ENCODE measurements around the gene PSENEN. TPM values are rescaled to one million over a fixed set of nuclear protein-coding genes. Genes with fewer than 3 reads are reported as not detected.

PSENEN gene
- total and polyA plus RNA-seq, 2 donors (not counting 1 experiment from before 2014, with no cell fraction given), result 16.0 to 31.4 TPM

DNA sequence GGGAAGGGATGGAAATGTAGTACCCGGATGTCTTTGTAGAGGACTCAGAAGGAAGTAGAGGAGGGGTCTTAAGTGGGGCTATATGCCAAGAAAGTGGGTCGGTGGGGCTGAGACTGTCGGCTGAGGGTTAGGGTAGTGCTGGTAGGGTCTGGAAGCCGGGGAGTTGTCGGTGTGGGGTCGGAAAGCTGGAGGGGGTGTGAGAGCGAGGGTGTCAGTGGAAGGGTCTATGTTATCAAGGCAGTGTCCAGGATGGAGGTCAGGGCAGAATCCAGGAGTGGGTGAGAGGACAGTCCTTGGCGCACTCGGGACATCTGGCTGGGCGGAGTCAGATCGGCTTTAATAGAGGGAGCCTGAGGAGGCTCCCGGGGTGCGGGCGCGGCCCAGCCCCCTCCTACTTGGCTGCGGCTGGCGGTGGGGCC, 9.7 kb downstream of the PSENEN start:
- no peaks in the 10 kb centered on the region for H3K9me3 ChIP-seq (ENCODE audit: control insufficient read depth, insufficient read depth, low read depth, low read length)
- peak overlapping the region; percentile 94 for H3K9ac ChIP-seq (ENCODE audit: insufficient read depth, low read length)
- peak overlapping the region; percentile 25 to 83 (median 38) for H3K4me3 ChIP-seq (replicated peaks in 1 of 4; ENCODE audit: control extremely low read depth in 1 of 4, insufficient read depth in 1 of 4, low read depth in 3 of 4, low read length in 4 of 4)

GRCh38 chr19:35755550-35756376, 10.3 kb downstream of the PSENEN start:
- Histone ChIP-seq H3K27me3 (ENCODE audit: control insufficient read depth, insufficient read depth, low read length) (no peaks in the 10 kb centered on the region), H2AFZ (ENCODE audit: low read length) (no peak overlapping the region), H3K27ac (ENCODE audit: insufficient read depth, low read length) (peak overlapping the region; percentile 99), H3K9me3 (ENCODE audit: control insufficient read depth, insufficient read depth, low read depth, low read length) (no peaks in the 10 kb centered on the region), H3K4me3 (replicated peaks in 1 of 4; ENCODE audit: control extremely low read depth in 1 of 4, insufficient read depth in 1 of 4, low read depth in 3 of 4, low read length in 4 of 4) (peak overlapping the region; percentile 69 to 87 (median 78)), H3K9ac (ENCODE audit: insufficient read depth, low read length) (peak overlapping the region; percentile 94), H3K79me2 (ENCODE audit: control insufficient read depth, insufficient read depth, low read length) (peaks cover 22% of the 10 kb centered on the region), H3K36me3 (ENCODE audit: control insufficient read depth, insufficient read depth, low read length) (peaks cover 27% of the 10 kb centered on the region), H3K4me2 (ENCODE audit: extremely low read depth, insufficient read depth, low read length) (peak overlapping the region; percentile 91), H3K4me1 (ENCODE audit: control insufficient read depth, extremely low read depth, insufficient read depth, low read length) (peaks cover 17% of the 10 kb centered on the region), H4K20me1 (ENCODE audit: control insufficient read depth, extremely low read depth, insufficient read depth, low read length) (no peaks in the 10 kb centered on the region)
- DNase-seq (ENCODE audit: low read depth in 2 of 2), result peak in 1 of 2 donors; percentile 86
- TF ChIP-seq, protein P1, sequence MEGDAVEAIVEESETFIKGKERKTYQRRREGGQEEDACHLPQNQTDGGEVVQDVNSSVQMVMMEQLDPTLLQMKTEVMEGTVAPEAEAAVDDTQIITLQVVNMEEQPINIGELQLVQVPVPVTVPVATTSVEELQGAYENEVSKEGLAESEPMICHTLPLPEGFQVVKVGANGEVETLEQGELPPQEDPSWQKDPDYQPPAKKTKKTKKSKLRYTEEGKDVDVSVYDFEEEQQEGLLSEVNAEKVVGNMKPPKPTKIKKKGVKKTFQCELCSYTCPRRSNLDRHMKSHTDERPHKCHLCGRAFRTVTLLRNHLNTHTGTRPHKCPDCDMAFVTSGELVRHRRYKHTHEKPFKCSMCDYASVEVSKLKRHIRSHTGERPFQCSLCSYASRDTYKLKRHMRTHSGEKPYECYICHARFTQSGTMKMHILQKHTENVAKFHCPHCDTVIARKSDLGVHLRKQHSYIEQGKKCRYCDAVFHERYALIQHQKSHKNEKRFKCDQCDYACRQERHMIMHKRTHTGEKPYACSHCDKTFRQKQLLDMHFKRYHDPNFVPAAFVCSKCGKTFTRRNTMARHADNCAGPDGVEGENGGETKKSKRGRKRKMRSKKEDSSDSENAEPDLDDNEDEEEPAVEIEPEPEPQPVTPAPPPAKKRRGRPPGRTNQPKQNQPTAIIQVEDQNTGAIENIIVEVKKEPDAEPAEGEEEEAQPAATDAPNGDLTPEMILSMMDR (conservative IDR thresholded peaks at IDR 0.05 in 1 of 2, IDR thresholded peaks at IDR 0.05 in 1 of 2; ENCODE audit: low read depth in 1 of 2, low read length in 2 of 2), result no peak
- TF ChIP-seq EZH2 (IDR thresholded peaks at IDR 0.05; ENCODE audit: low read length, missing control alignments), result no peak

More for the DNA sequence above, 9.7 kb downstream of the PSENEN start:
- no peak for DNase-seq (ENCODE audit: low read depth in 2 of 2)
- peaks cover 17% of the 10 kb centered on the region for H3K4me1 ChIP-seq (ENCODE audit: control insufficient read depth, extremely low read depth, insufficient read depth, low read length)
- H3K27ac ChIP-seq (ENCODE audit: insufficient read depth, low read length), result peak overlapping the region; percentile 99
- H3K4me2 ChIP-seq (ENCODE audit: extremely low read depth, insufficient read depth, low read length), result peak overlapping the region; percentile 85
- H3K27me3 ChIP-seq (ENCODE audit: control insufficient read depth, insufficient read depth, low read length), result no peaks in the 10 kb centered on the region
- H4K20me1 ChIP-seq (ENCODE audit: control insufficient read depth, extremely low read depth, insufficient read depth, low read length), result no peaks in the 10 kb centered on the region
- no peak overlapping the region for H2AFZ ChIP-seq (ENCODE audit: low read length)
- no peak for TF ChIP-seq EZH2 (IDR thresholded peaks at IDR 0.05; ENCODE audit: low read length, missing control alignments)
- TF ChIP-seq, protein P1 (conservative IDR thresholded peaks at IDR 0.05 in 1 of 2, IDR thresholded peaks at IDR 0.05 in 1 of 2; ENCODE audit: low read depth in 1 of 2, low read length in 2 of 2), result no peak
- peaks cover 26% of the 10 kb centered on the region for H3K36me3 ChIP-seq (ENCODE audit: control insufficient read depth, insufficient read depth, low read length)
- peaks cover 24% of the 10 kb centered on the region for H3K79me2 ChIP-seq (ENCODE audit: control insufficient read depth, insufficient read depth, low read length)

DNA sequence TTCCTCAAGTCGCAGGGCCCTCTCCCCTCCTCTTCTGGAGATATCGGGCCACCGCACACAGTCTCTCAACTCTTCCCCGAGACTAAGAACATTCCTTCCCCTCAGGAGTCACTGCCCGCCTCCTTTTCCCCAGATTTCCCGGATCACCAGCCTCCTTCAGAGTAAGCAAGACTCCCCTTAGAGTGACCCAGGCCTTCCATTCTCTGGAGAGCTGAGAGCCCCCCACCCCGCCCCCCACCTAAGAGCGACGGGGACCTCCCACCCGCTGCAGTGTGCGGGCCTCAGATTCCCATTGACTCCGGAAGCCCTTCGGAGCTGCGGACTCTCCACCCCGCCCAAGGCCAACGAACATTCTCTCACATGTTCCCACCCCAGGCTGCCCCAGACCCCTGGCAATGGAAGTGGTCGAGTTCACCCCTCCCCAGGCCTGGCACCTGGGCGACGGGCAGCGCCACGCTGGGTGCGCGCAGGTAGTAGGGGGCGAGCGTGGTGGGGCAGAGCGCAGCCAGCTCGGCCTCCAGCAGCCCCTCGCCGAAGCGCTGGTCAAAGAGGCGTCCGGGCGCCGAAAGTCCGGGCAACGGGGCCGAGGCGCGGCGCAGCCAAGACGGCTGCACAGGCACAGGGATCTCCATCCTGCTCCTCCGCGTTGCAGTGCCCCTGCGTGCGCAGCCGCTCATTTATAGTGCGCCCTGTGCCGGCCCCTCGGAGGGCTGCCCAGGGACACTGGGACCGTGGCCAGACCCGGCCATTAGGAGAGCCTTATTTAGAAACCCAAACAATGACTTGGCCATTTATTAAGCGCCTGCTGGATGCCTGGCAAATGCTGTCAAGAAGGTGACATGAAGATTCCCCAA, 11.2 kb downstream of the PSENEN start, which contains the start of gene HSPB6:
TSS of gene HSPB6 (minus strand) at position 653 of the 854 bp plus-strand sequence. CDS start at position 632, 21 bp downstream.
- peaks cover 29% of the 10 kb centered on the region for H3K36me3 ChIP-seq (ENCODE audit: control insufficient read depth, insufficient read depth, low read length)
- no peaks in the 10 kb centered on the region for H4K20me1 ChIP-seq (ENCODE audit: control insufficient read depth, extremely low read depth, insufficient read depth, low read length)
- peaks cover 23% of the 10 kb centered on the region for H3K79me2 ChIP-seq (ENCODE audit: control insufficient read depth, insufficient read depth, low read length)
- H3K27me3 ChIP-seq (ENCODE audit: control insufficient read depth, insufficient read depth, low read length), result no peaks in the 10 kb centered on the region
- H3K9me3 ChIP-seq (ENCODE audit: control insufficient read depth, insufficient read depth, low read depth, low read length), result no peaks in the 10 kb centered on the region
- H3K4me3 ChIP-seq (replicated peaks in 1 of 4; ENCODE audit: control extremely low read depth in 1 of 4, insufficient read depth in 1 of 4, low read depth in 3 of 4, low read length in 4 of 4), result peak within 1 kb of the TSS; percentile 69 to 98 (median 80)
- peaks cover 17% of the 10 kb centered on the region for H3K4me1 ChIP-seq (ENCODE audit: control insufficient read depth, extremely low read depth, insufficient read depth, low read length)
- peak; percentile 71 to 91 for DNase-seq (ENCODE audit: low read depth in 2 of 2)
- H3K4me2 ChIP-seq (ENCODE audit: extremely low read depth, insufficient read depth, low read length), result peak within 1 kb of the TSS; percentile 91
- TF ChIP-seq EZH2 (IDR thresholded peaks at IDR 0.05; ENCODE audit: low read length, missing control alignments), result no peak
- TF ChIP-seq, protein P1 (conservative IDR thresholded peaks at IDR 0.05 in 1 of 2, IDR thresholded peaks at IDR 0.05 in 1 of 2; ENCODE audit: low read depth in 1 of 2, low read length in 2 of 2), result no peak
- H3K27ac ChIP-seq (ENCODE audit: insufficient read depth, low read length), result peak within 1 kb of the TSS; percentile 99
- H3K9ac ChIP-seq (ENCODE audit: insufficient read depth, low read length), result peak within 1 kb of the TSS; percentile 94
- no peak within 1 kb of the TSS for H2AFZ ChIP-seq (ENCODE audit: low read length)

All from fibroblast of lung (primary cell).